Fibroblast of lung (primary cell): ENCODE data around the gene LASP1.

Source experiments
- EZH2 ChIP-seq: IDR thresholded peaks from 2 replicates; pipeline ENCODE4 v1.5.1; 2012; ENCODE audit warnings: low read length, control low read depth, mild to moderate bottlenecking; ENCODE audit errors: missing control alignments
- TF ChIP-seq, protein P1 (sequence below), 2 donors: IDR thresholded peaks in 1 of 2; conservative IDR thresholded peaks in 1 of 2; 1 replicate in 1 of 2; 2 replicates in 1 of 2; pipeline ENCODE4 v1.5.1; 2011 to 2012; ENCODE audit warnings: low read length in 2 of 2, control low read depth in 1 of 2, inconsistent platforms in 1 of 2, low read depth in 1 of 2, mild to moderate bottlenecking in 1 of 2

- TF ChIP-seq, protein P1, sequence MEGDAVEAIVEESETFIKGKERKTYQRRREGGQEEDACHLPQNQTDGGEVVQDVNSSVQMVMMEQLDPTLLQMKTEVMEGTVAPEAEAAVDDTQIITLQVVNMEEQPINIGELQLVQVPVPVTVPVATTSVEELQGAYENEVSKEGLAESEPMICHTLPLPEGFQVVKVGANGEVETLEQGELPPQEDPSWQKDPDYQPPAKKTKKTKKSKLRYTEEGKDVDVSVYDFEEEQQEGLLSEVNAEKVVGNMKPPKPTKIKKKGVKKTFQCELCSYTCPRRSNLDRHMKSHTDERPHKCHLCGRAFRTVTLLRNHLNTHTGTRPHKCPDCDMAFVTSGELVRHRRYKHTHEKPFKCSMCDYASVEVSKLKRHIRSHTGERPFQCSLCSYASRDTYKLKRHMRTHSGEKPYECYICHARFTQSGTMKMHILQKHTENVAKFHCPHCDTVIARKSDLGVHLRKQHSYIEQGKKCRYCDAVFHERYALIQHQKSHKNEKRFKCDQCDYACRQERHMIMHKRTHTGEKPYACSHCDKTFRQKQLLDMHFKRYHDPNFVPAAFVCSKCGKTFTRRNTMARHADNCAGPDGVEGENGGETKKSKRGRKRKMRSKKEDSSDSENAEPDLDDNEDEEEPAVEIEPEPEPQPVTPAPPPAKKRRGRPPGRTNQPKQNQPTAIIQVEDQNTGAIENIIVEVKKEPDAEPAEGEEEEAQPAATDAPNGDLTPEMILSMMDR (conservative IDR thresholded peaks at IDR 0.05 in 1 of 2, IDR thresholded peaks at IDR 0.05 in 1 of 2; ENCODE audit: low read depth in 1 of 2, low read length in 2 of 2): no peak
- no peak for TF ChIP-seq EZH2
Observed at GRCh38 chr17:38872027-38872511, 2.2 kb downstream of the LASP1 start.
